H1 (cell line): ENCODE results near the gene FMOD. TPM values are rescaled to one million over a fixed set of nuclear protein-coding genes. Genes with fewer than 3 reads are reported as not detected.

Experiments
- CTCF ChIA-PET: fragments of 300-600 bp; sonication (Branson Sonifier 250); formaldehyde crosslinking; loops from one replicate; lab custom pipeline; 2021; ENCODE audit not compliant: partially characterized antibody; lab: Charles Lee
- POLR2A ChIA-PET: fragments of 300-600 bp; sonication (Branson Sonifier 250); formaldehyde crosslinking; loops from one replicate; lab custom pipeline; 2021; ENCODE audit warnings: inconsistent platforms; ENCODE audit not compliant: partially characterized antibody; lab: Charles Lee
- DNase-seq, 2 experiments: peaks; one replicate each; pipeline versions ENCODE4 v3.0.0 to v3.0.0-alpha.2; 2010 to 2022; ENCODE audit warnings: low spot score in 2 of 2, low read depth in 1 of 2, mixed read lengths in 1 of 2
- FAIRE-seq: peaks from 2 replicates; lab custom pipeline; 2011; peaks lifted over from hg19 to GRCh38; lab: Jason Lieb, UNC
- H2AFZ ChIP-seq: 2 replicates; pipeline ENCODE4 v1.8.1; 2012; ENCODE audit warnings: low read length, inconsistent platforms
- H2AK5ac ChIP-seq: 2 replicates; pipeline ENCODE4 v1.6.1; 2013; ENCODE audit warnings: low read depth, low read length
- H2BK120ac ChIP-seq: replicated peaks from 2 replicates; pipeline ENCODE3; 2013; ENCODE audit warnings: low read depth, low read length, inconsistent platforms
- H2BK12ac ChIP-seq: 2 replicates; pipeline ENCODE4 v1.6.1; 2013; ENCODE audit warnings: low read depth, low read length
- H2BK15ac ChIP-seq: 2 replicates; pipeline ENCODE4 v1.6.1; 2013; ENCODE audit warnings: low read length
- H2BK20ac ChIP-seq: 2 replicates; pipeline ENCODE4 v1.6.1; 2013; ENCODE audit warnings: low read length
- H2BK5ac ChIP-seq: 2 replicates; pipeline ENCODE4 v1.6.1; 2013; ENCODE audit warnings: low read depth, low read length
- H3K14ac ChIP-seq: 2 replicates; pipeline ENCODE4 v1.6.1; 2013; ENCODE audit warnings: inconsistent platforms; ENCODE audit not compliant: insufficient read length
- H3K18ac ChIP-seq: 2 replicates; pipeline ENCODE4 v1.6.1; 2013; ENCODE audit warnings: low read length; ENCODE audit errors: extremely low read depth
- H3K23ac ChIP-seq: 2 replicates; pipeline ENCODE4 v1.6.1; 2013; ENCODE audit warnings: inconsistent platforms; ENCODE audit not compliant: insufficient read length
- H3K23me2 ChIP-seq: 2 replicates; pipeline ENCODE4 v1.6.1; 2013; ENCODE audit warnings: low read depth, low read length
- H3K27ac ChIP-seq: 2 replicates; pipeline ENCODE4 v1.6.1; 2011; ENCODE audit warnings: low read depth, low read length, inconsistent platforms
- H3K27me3 ChIP-seq, 4 experiments: replicated peaks in 1 of 4; 1 replicate in 1 of 4; 2 replicates in 3 of 4; pipeline versions ENCODE4 v1.6.1 to v1.8.1; 2011 to 2013; ENCODE audit warnings: low read length in 3 of 4, mild to moderate bottlenecking in 3 of 4, inconsistent platforms in 2 of 4, mixed read lengths in 2 of 4, moderate library complexity in 1 of 4; ENCODE audit not compliant: control insufficient read depth in 3 of 4, insufficient read depth in 3 of 4; ENCODE audit errors: extremely low read depth in 1 of 4
- H3K36me3 ChIP-seq, 4 experiments: 2 replicates each; pipeline versions ENCODE4 v1.6.1 to v1.8.1; 2011 to 2013; ENCODE audit warnings: mild to moderate bottlenecking in 4 of 4, low read length in 3 of 4, moderate library complexity in 2 of 4, control low read depth in 1 of 4, inconsistent platforms in 1 of 4; ENCODE audit not compliant: insufficient read depth in 4 of 4, control insufficient read depth in 2 of 4
- H3K4ac ChIP-seq: replicated peaks from 2 replicates; pipeline ENCODE3; 2013; ENCODE audit warnings: low read length, low read depth, mixed read lengths, inconsistent platforms; ENCODE audit not compliant: insufficient read length
- H3K4me1 ChIP-seq, 4 experiments: replicated peaks in 1 of 4; 1 replicate in 1 of 4; 2 replicates in 3 of 4; pipeline versions ENCODE4 v1.6.1 to v1.8.1; 2011 to 2013; ENCODE audit warnings: low read length in 3 of 4, inconsistent platforms in 2 of 4, mixed read lengths in 1 of 4; ENCODE audit not compliant: insufficient read depth in 4 of 4, control insufficient read depth in 3 of 4
- H3K4me2 ChIP-seq, 2 experiments: 2 replicates each; pipeline versions ENCODE4 v1.6.1 to v1.8.1; 2011 to 2013; ENCODE audit warnings: low read depth in 2 of 2, low read length in 2 of 2, control low read depth in 1 of 2, inconsistent platforms in 1 of 2, mild to moderate bottlenecking in 1 of 2; ENCODE audit not compliant: insufficient read depth in 1 of 2
- H3K4me3 ChIP-seq, 4 experiments: fragments of 200-600, 300-600 bp in 1 of 4; sonication (generic), shearing (Covaris generic), sonication (Bioruptor Twin) in 1 of 4; 2 replicates each; pipeline versions ENCODE4 v1.5.1 to v1.8.1; 2011 to 2016; ENCODE audit warnings: low read length in 4 of 4, low read depth in 3 of 4, control low read depth in 2 of 4, inconsistent platforms in 2 of 4, mild to moderate bottlenecking in 2 of 4, mixed read lengths in 1 of 4, moderate library complexity in 1 of 4; ENCODE audit not compliant: insufficient read depth in 2 of 4; ENCODE audit errors: extremely low read depth in 1 of 4
- H3K56ac ChIP-seq: replicated peaks from 2 replicates; pipeline ENCODE3; 2013; ENCODE audit warnings: low read depth, mild to moderate bottlenecking, mixed read lengths, low read length, inconsistent platforms; ENCODE audit not compliant: insufficient read length
- H3K79me1 ChIP-seq: 2 replicates; pipeline ENCODE4 v1.6.1; 2013; ENCODE audit warnings: low read depth, low read length, control low read depth
- H3K79me2 ChIP-seq, 2 experiments: 2 replicates each; pipeline versions ENCODE4 v1.6.1 to v1.8.1; 2012 to 2013; ENCODE audit warnings: low read length in 2 of 2, mild to moderate bottlenecking in 2 of 2, inconsistent platforms in 1 of 2; ENCODE audit not compliant: insufficient read depth in 2 of 2, control insufficient read depth in 1 of 2
- H3K9ac ChIP-seq, 4 experiments: replicated peaks in 1 of 4; 1 replicate in 1 of 4; 2 replicates in 3 of 4; pipeline versions ENCODE4 v1.6.1 to v1.8.1; 2011 to 2013; ENCODE audit warnings: low read depth in 3 of 4, low read length in 3 of 4, control low read depth in 2 of 4, mild to moderate bottlenecking in 2 of 4, moderate library complexity in 2 of 4, inconsistent platforms in 1 of 4; ENCODE audit errors: extremely low read depth in 1 of 4
- H3K9me3 ChIP-seq, 2 experiments: 2 replicates each; pipeline versions ENCODE4 v1.6.1 to v1.8.1; 2012 to 2013; ENCODE audit warnings: mild to moderate bottlenecking in 2 of 2, moderate library complexity in 2 of 2, control low read depth in 1 of 2, inconsistent platforms in 1 of 2, low read depth in 1 of 2, low read length in 1 of 2, mixed read lengths in 1 of 2; ENCODE audit not compliant: insufficient read depth in 2 of 2
- H4K20me1 ChIP-seq, 2 experiments: replicated peaks in 1 of 2; 2 replicates each; pipeline versions ENCODE3 to v1.8.1; 2011 to 2013; ENCODE audit warnings: inconsistent platforms in 2 of 2, low read length in 2 of 2, mild to moderate bottlenecking in 1 of 2; ENCODE audit not compliant: insufficient read depth in 2 of 2, control insufficient read depth in 1 of 2
- H4K5ac ChIP-seq: 2 replicates; pipeline ENCODE4 v1.6.1; 2013; ENCODE audit warnings: low read length, low read depth, mixed read lengths, inconsistent platforms; ENCODE audit not compliant: insufficient read length
- H4K8ac ChIP-seq: 2 replicates; pipeline ENCODE4 v1.8.0; 2013; ENCODE audit warnings: mild to moderate bottlenecking, moderate library complexity, low read length, inconsistent platforms; ENCODE audit not compliant: insufficient read depth; ENCODE audit errors: extremely low read depth
- H4K91ac ChIP-seq: replicated peaks from 2 replicates; pipeline ENCODE3; 2013; ENCODE audit warnings: low read length, mixed read lengths, inconsistent platforms; ENCODE audit not compliant: insufficient read length
- FOSL1 ChIP-seq: IDR thresholded peaks from 2 replicates; pipeline ENCODE4 v1.6.1; 2011; ENCODE audit warnings: mild to moderate bottlenecking, low read depth, low read length, moderate library complexity; ENCODE audit not compliant: insufficient read depth
- GABPA ChIP-seq: IDR thresholded peaks from 2 replicates; pipeline ENCODE4 v1.6.1; 2011; ENCODE audit warnings: mild to moderate bottlenecking, low read length, moderate library complexity, borderline replicate concordance; ENCODE audit not compliant: insufficient read depth
- JUND ChIP-seq: IDR thresholded peaks from 2 replicates; pipeline ENCODE4 v1.6.1; 2011; ENCODE audit warnings: mild to moderate bottlenecking, improper control_type of control experiment, low read length
- NANOG ChIP-seq: IDR thresholded peaks from 2 replicates; pipeline ENCODE4 v1.6.1; 2011; ENCODE audit warnings: low read length, low read depth, mild to moderate bottlenecking, inconsistent platforms; ENCODE audit not compliant: insufficient read depth, poor library complexity, severe bottlenecking
- POU5F1 ChIP-seq: IDR thresholded peaks from 2 replicates; pipeline ENCODE4 v1.6.1; 2011; ENCODE audit warnings: low read depth, mild to moderate bottlenecking, low read length, moderate library complexity
- SIRT6 ChIP-seq: IDR thresholded peaks from one replicate; pipeline ENCODE4 v1.7.1; 2012; ENCODE audit warnings: low read length, inconsistent platforms
- TAF1 ChIP-seq: IDR thresholded peaks from 2 replicates; pipeline ENCODE4 v1.6.1; 2011; ENCODE audit warnings: mild to moderate bottlenecking, low read depth, low read length
- WGBS, 2 experiments: shearing (Covaris generic) in 1 of 2; methylation state at CpG; one replicate each; pipeline versions ENCODE4 v1.1.6 to v1.1.7; 2013 to 2015; ENCODE audit warnings: low lambda C conversion rate in 2 of 2, mixed read lengths in 2 of 2, inconsistent platforms in 1 of 2, low coverage in 1 of 2, missing lambda C conversion rate in 1 of 2; ENCODE audit not compliant: insufficient replicate concordance in 2 of 2, insufficient coverage in 1 of 2, insufficient read length in 1 of 2; ENCODE audit errors: extremely low coverage in 1 of 2, missing lambda C conversion rate in 1 of 2; 5-methylcytosine and 5-hydroxymethylcytosine counted together
- polyA plus RNA-seq, 7 experiments: library from polyadenylated mRNA; depleted of rRNA in 3 of 7; stranded (reverse) in 5 of 7; unstranded in 2 of 7; fragments of >200 nt in 5 of 7; fragments of 200-250 nt in 2 of 7; gene quantifications; 1 replicate in 5 of 7; 2 replicates in 1 of 7; 4 replicates in 1 of 7; pipeline versions ENCODE4 v1.2.1 to v1.2.3, GENCODE V29; 2011 to 2013; ENCODE audit warnings: missing spikeins in 2 of 7, mixed read lengths in 2 of 7
- total RNA-seq: library from RNA; stranded (reverse); fragmentation: NEBNext Ultra II Directional; extraction: Animal tissue kit (Norgen Biotek cat#: 25700); gene quantifications from 2 replicates; pipeline ENCODE4 v1.2.1, GENCODE V29; 2021

FMOD gene
- total and polyA plus RNA-seq, 2 of the 8 experiments (the other 6 are each of a cell fraction or from before 2014, with no cell fraction given): 0.17 to 0.32 TPM

GRCh38 chr1:203373991-203374390 lies 23.1 kb upstream of the FMOD start:
- H3K27me3 ChIP-seq: no peaks in the 10 kb centered on the region
- H3K4me1 ChIP-seq: no peaks in the 10 kb centered on the region
- ChIA-PET POLR2A (no interaction called here), CTCF (interaction anchor here (0.9 to 2.3 kb wide), 7 partner anchors 15 to 105 kb away, joined by 3 to 5 read pairs (median 3); no protein-coding TSS in a partner anchor)
- no peak overlapping the region for H2AK5ac ChIP-seq
- no peaks in the 10 kb centered on the region for H3K9me3 ChIP-seq
- H3K9ac ChIP-seq: no peak overlapping the region
- no peak overlapping the region for H4K91ac ChIP-seq
- no peaks in the 10 kb centered on the region for H3K79me2 ChIP-seq
- H4K8ac ChIP-seq: no peak overlapping the region
- H2BK20ac ChIP-seq: no peak overlapping the region
- TF ChIP-seq TAF1 (no peak), GABPA (no peak), FOSL1 (no peak), SIRT6 (no peak), NANOG (no peak), JUND (no peak), POU5F1 (no peak)
- no peak overlapping the region for H2AFZ ChIP-seq
- H2BK5ac ChIP-seq: no peak overlapping the region
- H3K79me1 ChIP-seq: no peaks in the 10 kb centered on the region
- no peak overlapping the region for H3K56ac ChIP-seq
- H3K4ac ChIP-seq: no peak overlapping the region
- 85% methylated on average over 1 of the region's 1 CpG; no CpG with 5 or more reads in 1 of the 2 experiments for WGBS, 2 experiments
- no peak overlapping the region for H4K5ac ChIP-seq
- H4K20me1 ChIP-seq: no peaks in the 10 kb centered on the region
- no peaks in the 10 kb centered on the region for H3K23me2 ChIP-seq
- H3K18ac ChIP-seq: no peak overlapping the region
- no peak overlapping the region for H3K23ac ChIP-seq
- H3K4me3 ChIP-seq: no peak overlapping the region
- no peak overlapping the region for H2BK15ac ChIP-seq
- no peak overlapping the region for H3K4me2 ChIP-seq
- no peak overlapping the region for H3K14ac ChIP-seq
- no peak for DNase-seq
- H3K27ac ChIP-seq: no peak overlapping the region
- H3K36me3 ChIP-seq: no peaks in the 10 kb centered on the region
- FAIRE-seq: no peak
- no peak overlapping the region for H2BK120ac ChIP-seq
- no peak overlapping the region for H2BK12ac ChIP-seq
